ENCODE data around the gene C11orf42. TPM values are rescaled to one million over a fixed set of nuclear protein-coding genes. Genes with fewer than 3 reads are reported as not detected.

C11orf42 gene
- total RNA-seq, 1 donor from 2014 or later = not detected

DNA sequence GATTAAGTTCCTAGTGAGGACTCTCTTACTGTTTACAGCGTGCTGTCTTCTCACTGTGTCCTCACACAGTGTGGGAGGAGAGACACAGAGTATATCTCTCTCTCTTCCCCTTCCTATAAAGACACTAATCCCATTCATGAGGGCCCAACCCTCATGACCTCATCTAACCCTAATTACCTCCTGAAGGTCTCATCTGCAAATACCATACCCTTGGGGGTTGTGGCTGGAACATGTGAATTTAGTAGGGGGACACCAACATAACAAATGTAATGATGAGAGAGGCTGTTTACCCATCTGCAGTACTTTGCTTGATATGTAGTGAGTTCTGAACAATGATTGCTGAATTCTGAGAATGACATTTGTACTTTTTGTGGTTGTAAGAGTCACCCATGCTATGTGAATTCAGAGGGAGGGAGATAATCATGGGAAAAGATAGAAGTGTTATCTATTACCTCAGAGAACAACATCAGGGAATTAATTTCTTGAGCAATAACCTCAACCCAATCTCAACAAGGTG is 11.2 kb upstream of the C11orf42 start:
- H3K27me3 Mint-ChIP-seq (ENCODE audit: unreplicated experiment) = peaks cover 2% of the 10 kb centered on the region
- H3K27ac Mint-ChIP-seq (ENCODE audit: unreplicated experiment) = no peak overlapping the region
- TF ChIP-seq, protein P1, sequence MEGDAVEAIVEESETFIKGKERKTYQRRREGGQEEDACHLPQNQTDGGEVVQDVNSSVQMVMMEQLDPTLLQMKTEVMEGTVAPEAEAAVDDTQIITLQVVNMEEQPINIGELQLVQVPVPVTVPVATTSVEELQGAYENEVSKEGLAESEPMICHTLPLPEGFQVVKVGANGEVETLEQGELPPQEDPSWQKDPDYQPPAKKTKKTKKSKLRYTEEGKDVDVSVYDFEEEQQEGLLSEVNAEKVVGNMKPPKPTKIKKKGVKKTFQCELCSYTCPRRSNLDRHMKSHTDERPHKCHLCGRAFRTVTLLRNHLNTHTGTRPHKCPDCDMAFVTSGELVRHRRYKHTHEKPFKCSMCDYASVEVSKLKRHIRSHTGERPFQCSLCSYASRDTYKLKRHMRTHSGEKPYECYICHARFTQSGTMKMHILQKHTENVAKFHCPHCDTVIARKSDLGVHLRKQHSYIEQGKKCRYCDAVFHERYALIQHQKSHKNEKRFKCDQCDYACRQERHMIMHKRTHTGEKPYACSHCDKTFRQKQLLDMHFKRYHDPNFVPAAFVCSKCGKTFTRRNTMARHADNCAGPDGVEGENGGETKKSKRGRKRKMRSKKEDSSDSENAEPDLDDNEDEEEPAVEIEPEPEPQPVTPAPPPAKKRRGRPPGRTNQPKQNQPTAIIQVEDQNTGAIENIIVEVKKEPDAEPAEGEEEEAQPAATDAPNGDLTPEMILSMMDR (IDR thresholded peaks at IDR 0.05; ENCODE audit: unreplicated experiment) = no peak
- H3K4me3 Mint-ChIP-seq (ENCODE audit: unreplicated experiment) = no peak overlapping the region
- no peak for DNase-seq (ENCODE audit: low spot score)
- H3K36me3 Mint-ChIP-seq (ENCODE audit: low read depth, unreplicated experiment) = no peaks in the 10 kb centered on the region
- no peaks in the 10 kb centered on the region for H3K4me1 Mint-ChIP-seq (ENCODE audit: unreplicated experiment)
- H3K9me3 Mint-ChIP-seq (ENCODE audit: unreplicated experiment) = no peaks in the 10 kb centered on the region

DNA sequence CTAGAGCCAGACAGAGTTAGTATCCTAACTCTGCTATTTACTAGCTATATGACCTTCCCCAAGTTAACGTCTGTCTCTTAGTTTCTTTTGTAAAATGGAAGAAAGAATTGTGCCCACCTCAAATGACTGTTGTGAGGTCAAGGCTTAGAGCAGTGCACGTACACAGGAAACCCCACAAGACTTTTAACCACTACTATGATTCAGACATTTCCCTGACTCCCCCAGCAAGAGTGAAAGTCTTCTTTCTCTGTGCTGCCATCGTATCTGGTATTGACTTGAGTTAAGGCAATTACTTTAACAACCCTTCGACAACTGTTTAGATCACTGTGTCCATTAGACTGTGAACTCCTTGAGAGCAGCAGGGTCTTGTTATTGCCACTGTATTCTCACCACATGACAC is 9.0 kb upstream of the C11orf42 start:
- Mint-ChIP-seq H3K27me3 (ENCODE audit: unreplicated experiment) (peaks cover 2% of the 10 kb centered on the region), H3K27ac (ENCODE audit: unreplicated experiment) (no peak overlapping the region), H3K9me3 (ENCODE audit: unreplicated experiment) (no peaks in the 10 kb centered on the region), H3K4me3 (ENCODE audit: unreplicated experiment) (no peak overlapping the region), H3K36me3 (ENCODE audit: low read depth, unreplicated experiment) (no peaks in the 10 kb centered on the region), H3K4me1 (ENCODE audit: unreplicated experiment) (no peaks in the 10 kb centered on the region)
- DNase-seq (ENCODE audit: low spot score) = no peak
- TF ChIP-seq, protein P1 (IDR thresholded peaks at IDR 0.05; ENCODE audit: unreplicated experiment) = no peak

DNA sequence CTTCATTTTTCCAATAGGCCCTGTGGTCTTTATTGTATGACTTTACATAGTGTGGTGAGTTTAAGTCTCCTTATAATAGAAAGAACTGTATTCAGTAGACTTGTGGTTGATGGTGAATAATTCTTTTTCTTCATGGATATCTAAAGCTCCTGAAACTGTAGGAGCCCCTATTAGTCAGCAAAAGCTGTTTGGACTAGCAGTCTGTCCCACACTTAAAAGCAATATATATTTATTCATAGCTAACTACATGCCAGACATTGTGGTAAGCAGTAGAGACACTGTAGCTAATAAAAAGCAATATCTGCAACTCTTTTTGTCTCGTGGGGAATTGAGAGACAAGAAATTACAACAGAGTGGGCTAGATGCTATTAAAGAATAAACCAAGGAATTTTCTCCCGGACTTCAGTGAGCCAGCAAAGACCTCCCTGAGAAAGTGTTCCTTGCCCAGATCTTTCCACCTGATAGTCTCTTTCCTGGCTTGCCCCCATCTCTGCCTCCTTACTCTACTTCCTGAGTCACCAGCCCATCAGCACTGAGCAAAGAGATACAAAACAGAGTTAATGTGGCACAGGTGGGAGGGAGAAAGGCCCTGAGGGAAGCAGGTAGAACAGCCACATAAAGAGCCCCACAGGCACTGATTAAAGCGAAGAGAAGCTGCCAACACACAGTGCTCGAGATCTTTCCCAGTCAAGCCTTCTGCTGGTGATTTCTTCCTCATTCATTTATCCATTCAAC is 7.7 kb upstream of the C11orf42 start:
- TF ChIP-seq, protein P1 (IDR thresholded peaks at IDR 0.05; ENCODE audit: unreplicated experiment) = no peak
- Mint-ChIP-seq H3K27me3 (ENCODE audit: unreplicated experiment) (peaks cover 2% of the 10 kb centered on the region), H3K4me1 (ENCODE audit: unreplicated experiment) (no peaks in the 10 kb centered on the region), H3K27ac (ENCODE audit: unreplicated experiment) (no peak overlapping the region), H3K4me3 (ENCODE audit: unreplicated experiment) (no peak overlapping the region), H3K9me3 (ENCODE audit: unreplicated experiment) (no peaks in the 10 kb centered on the region), H3K36me3 (ENCODE audit: low read depth, unreplicated experiment) (no peaks in the 10 kb centered on the region)
- DNase-seq (ENCODE audit: low spot score) = no peak

DNA sequence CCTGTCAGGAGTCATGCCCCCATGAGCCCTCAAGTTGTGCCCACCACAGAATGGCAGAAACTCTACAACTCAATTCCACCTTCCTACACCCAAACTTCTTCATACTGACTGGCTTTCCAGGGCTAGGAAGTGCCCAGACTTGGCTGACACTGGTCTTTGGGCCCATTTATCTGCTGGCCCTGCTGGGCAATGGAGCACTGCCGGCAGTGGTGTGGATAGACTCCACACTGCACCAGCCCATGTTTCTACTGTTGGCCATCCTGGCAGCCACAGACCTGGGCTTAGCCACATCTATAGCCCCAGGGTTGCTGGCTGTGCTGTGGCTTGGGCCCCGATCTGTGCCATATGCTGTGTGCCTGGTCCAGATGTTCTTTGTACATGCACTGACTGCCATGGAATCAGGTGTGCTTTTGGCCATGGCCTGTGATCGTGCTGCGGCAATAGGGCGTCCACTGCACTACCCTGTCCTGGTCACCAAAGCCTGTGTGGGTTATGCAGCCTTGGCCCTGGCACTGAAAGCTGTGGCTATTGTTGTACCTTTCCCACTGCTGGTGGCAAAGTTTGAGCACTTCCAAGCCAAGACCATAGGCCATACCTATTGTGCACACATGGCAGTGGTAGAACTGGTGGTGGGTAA is 6.1 kb upstream of the C11orf42 start, which contains the start of gene OR52W1:
Gene OR52W1, plus strand, starts transcription at position 51 of the 637 bp plus-strand sequence. Its CDS starts 0 bp downstream, at position 51.
- Mint-ChIP-seq H3K27me3 (ENCODE audit: unreplicated experiment) (peaks cover 2% of the 10 kb centered on the region), H3K27ac (ENCODE audit: unreplicated experiment) (no peak within 1 kb of the TSS), H3K9me3 (ENCODE audit: unreplicated experiment) (no peaks in the 10 kb centered on the region), H3K4me1 (ENCODE audit: unreplicated experiment) (no peaks in the 10 kb centered on the region), H3K36me3 (ENCODE audit: low read depth, unreplicated experiment) (no peaks in the 10 kb centered on the region), H3K4me3 (ENCODE audit: unreplicated experiment) (no peak within 1 kb of the TSS)
- TF ChIP-seq, protein P1 (IDR thresholded peaks at IDR 0.05; ENCODE audit: unreplicated experiment) = no peak
- DNase-seq (ENCODE audit: low spot score) = no peak

DNA sequence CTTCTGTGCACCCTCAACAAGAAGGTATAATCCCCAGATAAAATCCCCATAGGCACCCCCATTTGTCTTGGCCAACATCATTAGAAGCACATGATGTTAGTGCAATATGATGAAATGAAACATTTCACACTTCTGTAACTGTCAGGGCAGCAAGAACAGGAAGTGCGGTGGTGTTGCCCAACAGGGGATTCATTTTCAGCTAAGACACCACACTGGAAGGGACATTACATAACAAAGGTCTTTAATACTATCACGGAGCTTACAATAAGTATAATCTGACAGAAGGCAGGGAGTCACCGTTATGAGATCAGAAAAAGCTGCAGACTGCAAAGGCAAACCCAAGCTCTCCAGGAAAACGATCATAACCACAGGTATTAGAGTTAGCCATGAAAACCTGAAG is 4.4 kb upstream of the C11orf42 start:
- Mint-ChIP-seq H3K9me3 (ENCODE audit: unreplicated experiment) (no peaks in the 10 kb centered on the region), H3K27me3 (ENCODE audit: unreplicated experiment) (no peaks in the 10 kb centered on the region), H3K4me1 (ENCODE audit: unreplicated experiment) (no peaks in the 10 kb centered on the region), H3K4me3 (ENCODE audit: unreplicated experiment) (no peak overlapping the region), H3K27ac (ENCODE audit: unreplicated experiment) (no peak overlapping the region), H3K36me3 (ENCODE audit: low read depth, unreplicated experiment) (peaks cover 4% of the 10 kb centered on the region)
- no peak for DNase-seq (ENCODE audit: low spot score)
- TF ChIP-seq, protein P1 (IDR thresholded peaks at IDR 0.05; ENCODE audit: unreplicated experiment) = no peak
